ENCODE data around the gene NFKBIE. TPM values are rescaled to one million over a fixed set of nuclear protein-coding genes. Genes with fewer than 3 reads are reported as not detected.

NFKBIE gene
- total and polyA plus RNA-seq, 9 of the 15 experiments (the other 6 are each of a cell fraction or from before 2014, with no cell fraction given): 2.1 to 16.4 (median 11.7) TPM

GRCh38 chr6:44251576-44252524 lies 13.5 kb downstream of the NFKBIE start (continued):
- TF ChIP-seq MAX (CRISPR knock-in tag; IDR thresholded peaks at IDR 0.05) (peak; percentile 28; the same call in 1 of the 2 replicates), EWSR1 (IDR thresholded peaks at IDR 0.05; ENCODE audit: borderline replicate concordance, low read depth, partially characterized antibody) (no peak), ZNF12 (CRISPR knock-in tag; IDR thresholded peaks at IDR 0.05) (no peak), STAG1 (CRISPR knock-in tag; IDR thresholded peaks at IDR 0.05; ENCODE audit: borderline replicate concordance) (0 out of 2 replicates have a peak, but pooled peaks have one; percentile 19), NR2C2 (CRISPR knock-in tag; IDR thresholded peaks at IDR 0.05) (no peak), NR2C2 (tag; IDR thresholded peaks at IDR 0.05) (no peak), ZNF232 (CRISPR knock-in tag; IDR thresholded peaks at IDR 0.05) (0 out of 2 replicates have a peak, but pooled peaks have one; percentile 44), ZBED1 (IDR thresholded peaks at IDR 0.05) (0 out of 2 replicates have a peak, but pooled peaks have one; percentile 48), KLF13 (tag; IDR thresholded peaks at IDR 0.05; ENCODE audit: borderline replicate concordance, low read depth) (no peak), SMARCB1 (IDR thresholded peaks at IDR 0.05; ENCODE audit: insufficient read length, low read depth) (no peak), ZNF551 (CRISPR knock-in tag; IDR thresholded peaks at IDR 0.05) (no peak), POLR3A (IDR thresholded peaks at IDR 0.05; ENCODE audit: borderline replicate concordance, extremely low read depth, insufficient read depth, insufficient read length) (no peak), HNRNPL (IDR thresholded peaks at IDR 0.05; ENCODE audit: low read depth, low read length) (0 out of 2 replicates have a peak, but pooled peaks have one; percentile 29), NR1H2 (CRISPR knock-in tag; IDR thresholded peaks at IDR 0.05) (no peak), ZNF431 (CRISPR knock-in tag; IDR thresholded peaks at IDR 0.05) (no peak), CXXC5 (CRISPR knock-in tag; IDR thresholded peaks at IDR 0.05) (no peak), NR4A1 (CRISPR knock-in tag; IDR thresholded peaks at IDR 0.05) (no peak), NR4A1 (tag; IDR thresholded peaks at IDR 0.05) (no peak)
- TF ChIP-seq, protein P1, sequence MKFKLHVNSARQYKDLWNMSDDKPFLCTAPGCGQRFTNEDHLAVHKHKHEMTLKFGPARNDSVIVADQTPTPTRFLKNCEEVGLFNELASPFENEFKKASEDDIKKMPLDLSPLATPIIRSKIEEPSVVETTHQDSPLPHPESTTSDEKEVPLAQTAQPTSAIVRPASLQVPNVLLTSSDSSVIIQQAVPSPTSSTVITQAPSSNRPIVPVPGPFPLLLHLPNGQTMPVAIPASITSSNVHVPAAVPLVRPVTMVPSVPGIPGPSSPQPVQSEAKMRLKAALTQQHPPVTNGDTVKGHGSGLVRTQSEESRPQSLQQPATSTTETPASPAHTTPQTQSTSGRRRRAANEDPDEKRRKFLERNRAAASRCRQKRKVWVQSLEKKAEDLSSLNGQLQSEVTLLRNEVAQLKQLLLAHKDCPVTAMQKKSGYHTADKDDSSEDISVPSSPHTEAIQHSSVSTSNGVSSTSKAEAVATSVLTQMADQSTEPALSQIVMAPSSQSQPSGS (CRISPR knock-in tag; IDR thresholded peaks at IDR 0.05): no peak
- TF ChIP-seq, protein P2, sequence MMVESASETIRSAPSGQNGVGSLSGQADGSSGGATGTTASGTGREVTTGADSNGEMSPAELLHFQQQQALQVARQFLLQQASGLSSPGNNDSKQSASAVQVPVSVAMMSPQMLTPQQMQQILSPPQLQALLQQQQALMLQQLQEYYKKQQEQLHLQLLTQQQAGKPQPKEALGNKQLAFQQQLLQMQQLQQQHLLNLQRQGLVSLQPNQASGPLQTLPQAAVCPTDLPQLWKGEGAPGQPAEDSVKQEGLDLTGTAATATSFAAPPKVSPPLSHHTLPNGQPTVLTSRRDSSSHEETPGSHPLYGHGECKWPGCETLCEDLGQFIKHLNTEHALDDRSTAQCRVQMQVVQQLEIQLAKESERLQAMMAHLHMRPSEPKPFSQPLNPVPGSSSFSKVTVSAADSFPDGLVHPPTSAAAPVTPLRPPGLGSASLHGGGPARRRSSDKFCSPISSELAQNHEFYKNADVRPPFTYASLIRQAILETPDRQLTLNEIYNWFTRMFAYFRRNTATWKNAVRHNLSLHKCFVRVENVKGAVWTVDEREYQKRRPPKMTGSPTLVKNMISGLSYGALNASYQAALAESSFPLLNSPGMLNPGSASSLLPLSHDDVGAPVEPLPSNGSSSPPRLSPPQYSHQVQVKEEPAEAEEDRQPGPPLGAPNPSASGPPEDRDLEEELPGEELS (CRISPR knock-in tag; IDR thresholded peaks at IDR 0.05; ENCODE audit: borderline replicate concordance): 0 out of 2 replicates have a peak, but pooled peaks have one; percentile 51
- TF ChIP-seq, protein P3, sequence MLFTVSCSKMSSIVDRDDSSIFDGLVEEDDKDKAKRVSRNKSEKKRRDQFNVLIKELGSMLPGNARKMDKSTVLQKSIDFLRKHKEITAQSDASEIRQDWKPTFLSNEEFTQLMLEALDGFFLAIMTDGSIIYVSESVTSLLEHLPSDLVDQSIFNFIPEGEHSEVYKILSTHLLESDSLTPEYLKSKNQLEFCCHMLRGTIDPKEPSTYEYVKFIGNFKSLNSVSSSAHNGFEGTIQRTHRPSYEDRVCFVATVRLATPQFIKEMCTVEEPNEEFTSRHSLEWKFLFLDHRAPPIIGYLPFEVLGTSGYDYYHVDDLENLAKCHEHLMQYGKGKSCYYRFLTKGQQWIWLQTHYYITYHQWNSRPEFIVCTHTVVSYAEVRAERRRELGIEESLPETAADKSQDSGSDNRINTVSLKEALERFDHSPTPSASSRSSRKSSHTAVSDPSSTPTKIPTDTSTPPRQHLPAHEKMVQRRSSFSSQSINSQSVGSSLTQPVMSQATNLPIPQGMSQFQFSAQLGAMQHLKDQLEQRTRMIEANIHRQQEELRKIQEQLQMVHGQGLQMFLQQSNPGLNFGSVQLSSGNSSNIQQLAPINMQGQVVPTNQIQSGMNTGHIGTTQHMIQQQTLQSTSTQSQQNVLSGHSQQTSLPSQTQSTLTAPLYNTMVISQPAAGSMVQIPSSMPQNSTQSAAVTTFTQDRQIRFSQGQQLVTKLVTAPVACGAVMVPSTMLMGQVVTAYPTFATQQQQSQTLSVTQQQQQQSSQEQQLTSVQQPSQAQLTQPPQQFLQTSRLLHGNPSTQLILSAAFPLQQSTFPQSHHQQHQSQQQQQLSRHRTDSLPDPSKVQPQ (CRISPR knock-in tag; IDR thresholded peaks at IDR 0.05; ENCODE audit: borderline replicate concordance): no peak
